Esophagus muscularis mucosa (tissue), 4 donors: Measurements from ENCODE around the gene CTRL. TPM values are rescaled to one million over a fixed set of nuclear protein-coding genes. Genes with fewer than 3 reads are reported as not detected.

Experiments
- DNase-seq: peaks from one replicate; pipeline ENCODE4 v3.0.0-alpha.2; 2017; ENCODE audit errors: extremely low spot score
- H3K27ac ChIP-seq, 4 donors: fragments of 200-600 bp; sonication (generic); replicated peaks in 1 of 4; 1 replicate in 3 of 4; 2 replicates in 1 of 4; pipeline ENCODE4 v1.5.1; 2016 to 2019; ENCODE audit warnings: mild to moderate bottlenecking in 1 of 4
- H3K27me3 ChIP-seq, 4 donors: fragments of 200-600 bp; sonication (generic); one replicate each; pipeline versions ENCODE4 v1.5.1 to v1.6.0; 2016 to 2019
- H3K36me3 ChIP-seq, 4 donors: fragments of 200-600 bp; sonication (generic); one replicate each; pipeline ENCODE4 v1.5.1; 2016 to 2019
- H3K4me1 ChIP-seq, 4 donors: fragments of 200-600 bp; sonication (generic); one replicate each; pipeline ENCODE4 v1.5.1; 2016 to 2019
- H3K4me3 ChIP-seq, 4 donors: fragments of 200-600 bp; sonication (generic); 1 replicate in 2 of 4; 2 replicates in 2 of 4; pipeline ENCODE4 v1.5.1; 2016 to 2019; ENCODE audit warnings: mild to moderate bottlenecking in 4 of 4, moderate library complexity in 1 of 4
- H3K9me3 ChIP-seq, 4 donors: fragments of 200-600 bp; sonication (generic); 1 replicate in 3 of 4; 2 replicates in 1 of 4; pipeline ENCODE4 v1.5.1; 2016 to 2019
- CTCF ChIP-seq, 3 experiments: fragments of 200-600 bp in 2 of 3; fragments of 450-650 bp in 1 of 3; sonication (generic) in 2 of 3; IDR thresholded peaks; one replicate each; pipeline ENCODE4 v1.5.1; 2017 to 2019; ENCODE audit warnings: antibody characterized with exemption in 3 of 3, mild to moderate bottlenecking in 2 of 3, moderate library complexity in 1 of 3
- EP300 ChIP-seq: sonication (generic); formaldehyde crosslinking; IDR thresholded peaks from one replicate; pipeline ENCODE4 v1.6.1; 2017; ENCODE audit warnings: antibody characterized with exemption
- POLR2A ChIP-seq: fragments of 450-650 bp; IDR thresholded peaks from one replicate; pipeline ENCODE4 v1.6.1; 2017; ENCODE audit warnings: antibody characterized with exemption, moderate library complexity, mild to moderate bottlenecking, low read depth
- POLR2AphosphoS5 ChIP-seq, 2 donors: sonication (generic); formaldehyde crosslinking; IDR thresholded peaks; one replicate each; pipeline ENCODE4 v1.6.1; 2017; ENCODE audit warnings: antibody characterized with exemption in 2 of 2
- WGBS: methylation state at CpG from one replicate; pipeline ENCODE4 v1.1.5; 2018; 5-methylcytosine and 5-hydroxymethylcytosine counted together
- intact Hi-C: fragments of 100-400 bp; cut with DNase I; formaldehyde crosslinking; loops from one replicate; pipeline ENCODE4 v1.15.1; 2023
- total RNA-seq, 4 donors: library from RNA; depleted of rRNA; stranded (reverse); fragments of >200 nt; gene quantifications; one replicate each; pipeline versions ENCODE4 v1.1.0 to v1.2.1, GENCODE V29; 2016

CTRL gene
- total RNA-seq, 4 donors from 2014 or later, result 0.80 to 1.1 (median 0.99) TPM; not detected in 1

- H3K4me3 ChIP-seq, result no peak overlapping the region
- H3K27ac ChIP-seq, result peak overlapping the region; percentile 74 to 85 (median 82)
- intact Hi-C loops, result no loop called here
- peaks cover 29 to 65% (median 50%) of the 10 kb centered on the region in 4 donors for H3K4me1 ChIP-seq
- peaks cover 71 to 100% (median 91%) of the 10 kb centered on the region in 4 donors for H3K36me3 ChIP-seq
- no peaks in the 10 kb centered on the region for H3K9me3 ChIP-seq
- TF ChIP-seq POLR2A, result no peak
- TF ChIP-seq POLR2AphosphoS5 (IDR thresholded peaks at IDR 0.05), result peak in 1 of 2 donors; percentile 5
- no peak for TF ChIP-seq EP300
- no peak for TF ChIP-seq CTCF (IDR thresholded peaks at IDR 0.05)
- DNase-seq, result no peak
- no peaks in the 10 kb centered on the region for H3K27me3 ChIP-seq
- WGBS, result 91% methylated on average over 19 of the region's 24 CpGs
Observed at GRCh38 chr16:67945392-67945933, 13.8 kb upstream of the CTRL start.

- Histone ChIP-seq H3K27ac (peak overlapping the region; percentile 74 to 85 (median 82)), H3K36me3 (peaks cover 66 to 100% (median 91%) of the 10 kb centered on the region in 4 donors), H3K4me1 (peaks cover 29 to 66% (median 53%) of the 10 kb centered on the region in 4 donors), H3K4me3 (no peak overlapping the region), H3K27me3 (no peaks in the 10 kb centered on the region), H3K9me3 (no peaks in the 10 kb centered on the region)
- intact Hi-C loops, result no loop called here
- 93% methylated on average over 8 of the region's 24 CpGs for WGBS
- no peak for TF ChIP-seq POLR2AphosphoS5 (IDR thresholded peaks at IDR 0.05)
- no peak for TF ChIP-seq POLR2A
- TF ChIP-seq CTCF (IDR thresholded peaks at IDR 0.05), result no peak
- TF ChIP-seq EP300, result no peak
- DNase-seq, result no peak
Observed at GRCh38 chr16:67944690-67945391, 13.2 kb upstream of the CTRL start.

GRCh38 chr16:67943619-67944504, 12.2 kb upstream of the CTRL start, which contains the start of gene LCAT:
Gene LCAT, minus strand, starts transcription at chr16:67944120. Its CDS starts 19 bp downstream, at chr16:67944101.
- peak within 1 kb of the TSS in 1 of 4 donors; percentile 27 for H3K4me3 ChIP-seq
- TF ChIP-seq POLR2AphosphoS5 (IDR thresholded peaks at IDR 0.05) (peak; percentile 46 to 65), POLR2A (no peak)
- peaks cover 59 to 100% (median 88%) of the 10 kb centered on the region in 4 donors for H3K36me3 ChIP-seq
- peak within 1 kb of the TSS; percentile 74 to 85 (median 82) for H3K27ac ChIP-seq
- WGBS, result 47% methylated on average over 17 of the region's 23 CpGs
- H3K4me1 ChIP-seq, result peaks cover 29 to 70% (median 58%) of the 10 kb centered on the region in 4 donors
- no peaks in the 10 kb centered on the region for H3K27me3 ChIP-seq
- no peaks in the 10 kb centered on the region for H3K9me3 ChIP-seq
- intact Hi-C loops, result no loop called here
- no peak for DNase-seq

- Histone ChIP-seq H3K9me3 (no peaks in the 10 kb centered on the region), H3K27me3 (no peaks in the 10 kb centered on the region), H3K36me3 (peaks cover 53 to 94% (median 82%) of the 10 kb centered on the region in 4 donors), H3K27ac (peak overlapping the region; percentile 74 to 85 (median 82)), H3K4me3 (no peak overlapping the region), H3K4me1 (peaks cover 29 to 70% (median 56%) of the 10 kb centered on the region in 4 donors)
- TF ChIP-seq CTCF (IDR thresholded peaks at IDR 0.05) (no peak), POLR2AphosphoS5 (IDR thresholded peaks at IDR 0.05) (no peak), EP300 (no peak), POLR2A (no peak)
- intact Hi-C loops, result no loop called here
- whole genome bisulfite sequencing, result 97% methylated on average over 3 of the region's 6 CpGs
- DNase-seq, result no peak
Observed at GRCh38 chr16:67943256-67943618, 11.6 kb upstream of the CTRL start.
